ENCODE results near the gene ZNF525. TPM values are rescaled to one million over a fixed set of nuclear protein-coding genes. Genes with fewer than 3 reads are reported as not detected.
A peak's percentile ranks its signal among the peaks of the same experiment; 100 is the strongest.
"Not testable (repeated sequence)": the region's sequence is repeated elsewhere in the genome, so short reads cannot be mapped to it uniquely, and the experiment has no call there.

ZNF525 gene
- 6.9 and 8.4 TPM in 2 replicates for total RNA-seq
- long read RNA-seq, partial matches to known transcripts: 0 of 3 reads
- long read RNA-seq, other reads (novel, unspliced or antisense): 2 of 3 reads

- Mint-ChIP-seq H3K36me3 (ENCODE audit: low read depth) (no peaks in the 10 kb centered on the region), H3K27me3 (ENCODE audit: low read depth) (peaks cover 52% of the 10 kb centered on the region), H3K4me1 (peaks cover 16% of the 10 kb centered on the region), H3K27ac (ENCODE audit: unreplicated experiment) (peak within 1 kb of the TSS; percentile 14), H3K4me3 (peak within 1 kb of the TSS; percentile 94), H3K9me3 (no peaks in the 10 kb centered on the region)
- peak; percentile 72 for DNase-seq (ENCODE audit: low read depth, low spot score)
- peak; percentile 48 for TF ChIP-seq CTCF (conservative IDR thresholded peaks at IDR 0.05)
Observed at GRCh38 chr19:53365134-53365898, at the start of gene ZNF525. TSS of gene ZNF525 (plus strand) at chr19:53365705. CDS start at chr19:53372282, 6,577 bp downstream.

GRCh38 chr19:53328967-53329366, 36.5 kb upstream of the ZNF525 start:
- Mint-ChIP-seq H3K4me1 (peaks cover 11% of the 10 kb centered on the region), H3K27me3 (ENCODE audit: low read depth) (no peaks in the 10 kb centered on the region), H3K27ac (ENCODE audit: unreplicated experiment) (no peak overlapping the region), H3K9me3 (peaks cover 17% of the 10 kb centered on the region), H3K36me3 (ENCODE audit: low read depth) (peaks cover 17% of the 10 kb centered on the region), H3K4me3 (no peak overlapping the region)
- TF ChIP-seq CTCF (conservative IDR thresholded peaks at IDR 0.05): no peak
- no peak for DNase-seq (ENCODE audit: low read depth, low spot score)

GRCh38 chr19:53332484-53332883, 33.0 kb upstream of the ZNF525 start:
- Mint-ChIP-seq H3K36me3 (ENCODE audit: low read depth) (peaks cover 12% of the 10 kb centered on the region), H3K27ac (ENCODE audit: unreplicated experiment) (no peak overlapping the region), H3K9me3 (peaks cover 10% of the 10 kb centered on the region), H3K4me1 (peaks cover 16% of the 10 kb centered on the region), H3K4me3 (peak overlapping the region; percentile 94), H3K27me3 (ENCODE audit: low read depth) (no peaks in the 10 kb centered on the region)
- TF ChIP-seq CTCF (conservative IDR thresholded peaks at IDR 0.05): no peak
- DNase-seq (ENCODE audit: low read depth, low spot score): no peak

GRCh38 chr19:53333066-53333462, 32.4 kb upstream of the ZNF525 start:
- peak; percentile 40 for DNase-seq (ENCODE audit: low read depth, low spot score)
- Mint-ChIP-seq H3K27me3 (ENCODE audit: low read depth) (no peaks in the 10 kb centered on the region), H3K4me3 (peak overlapping the region; percentile 94), H3K9me3 (peaks cover 10% of the 10 kb centered on the region), H3K36me3 (ENCODE audit: low read depth) (peaks cover 12% of the 10 kb centered on the region), H3K27ac (ENCODE audit: unreplicated experiment) (peak overlapping the region; percentile 93), H3K4me1 (peaks cover 16% of the 10 kb centered on the region)
- no peak for TF ChIP-seq CTCF (conservative IDR thresholded peaks at IDR 0.05)

GRCh38 chr19:53333463-53334449, 31.7 kb upstream of the ZNF525 start, which contains the start of gene ZNF845:
TSS of gene ZNF845 (plus strand) at chr19:53333749. CDS start at chr19:53341308, 7,559 bp downstream.
- Mint-ChIP-seq H3K4me1 (peaks cover 16% of the 10 kb centered on the region), H3K27me3 (ENCODE audit: low read depth) (no peaks in the 10 kb centered on the region), H3K9me3 (peaks cover 7% of the 10 kb centered on the region), H3K27ac (ENCODE audit: unreplicated experiment) (peak within 1 kb of the TSS; percentile 93), H3K36me3 (ENCODE audit: low read depth) (peaks cover 7% of the 10 kb centered on the region), H3K4me3 (peak within 1 kb of the TSS; percentile 94)
- no peak for TF ChIP-seq CTCF (conservative IDR thresholded peaks at IDR 0.05)
- peak; percentile 97 for DNase-seq (ENCODE audit: low read depth, low spot score)

GRCh38 chr19:53344403-53344802, 21.1 kb upstream of the ZNF525 start:
- not testable (repeated sequence) for H3K9me3 Mint-ChIP-seq; H3K4me1 Mint-ChIP-seq; H3K4me3 Mint-ChIP-seq; DNase-seq (ENCODE audit: low read depth, low spot score); H3K27ac Mint-ChIP-seq (ENCODE audit: unreplicated experiment); H3K27me3 Mint-ChIP-seq (ENCODE audit: low read depth)
- peaks cover 69% of the 10 kb centered on the region for H3K36me3 Mint-ChIP-seq (ENCODE audit: low read depth)

Measured in neural crest cell (in vitro differentiated cells).